ENCODE measurements around the gene CASD1. TPM values are rescaled to one million over a fixed set of nuclear protein-coding genes. Genes with fewer than 3 reads are reported as not detected.
A peak's percentile ranks its signal among the peaks of the same experiment; 100 is the strongest.

The CASD1 gene
- polyA plus RNA-seq, 6 donors from 2014 or later, result 12.7 to 18.4 (median 14.8) TPM

DNA sequence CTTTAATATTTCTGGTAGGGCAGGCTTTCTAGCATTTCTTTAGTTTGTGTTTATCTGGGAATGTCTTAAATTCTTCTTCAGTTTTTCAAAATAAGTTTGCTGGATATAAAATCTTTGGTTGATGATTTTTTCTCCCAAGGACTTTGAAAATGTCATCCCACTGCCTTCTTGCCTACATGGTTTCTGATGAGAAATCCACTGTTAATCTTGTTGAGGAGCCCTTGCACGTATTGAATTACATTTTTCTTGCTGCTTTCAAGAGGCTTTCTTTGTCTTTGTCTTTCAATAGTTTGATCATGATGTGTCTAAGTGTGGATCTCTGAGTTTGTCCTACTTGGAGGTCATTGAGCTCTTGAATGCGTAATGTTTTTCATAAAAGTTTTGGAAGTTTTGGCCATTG lies 66.0 kb downstream of the CASD1 start:
- H3K4me1 Mint-ChIP-seq, result peaks cover 4 to 18% (median 10%) of the 10 kb centered on the region in 3 donors
- no peak overlapping the region for H3K4me3 Mint-ChIP-seq
- DNase-seq, result no peak
- H3K27ac Mint-ChIP-seq, result no peak overlapping the region
- no peaks in the 10 kb centered on the region for H3K27me3 Mint-ChIP-seq
- H3K9me3 Mint-ChIP-seq, result peaks cover 5 to 40% (median 21%) of the 10 kb centered on the region in 7 donors
- peaks cover 47 to 58% of the 10 kb centered on the region in 2 donors for H3K36me3 Mint-ChIP-seq
- ATAC-seq (ENCODE audit: low read depth in 2 of 2), result no peak

GRCh38 chr7:94576316-94576715 lies 66.7 kb downstream of the CASD1 start:
- Mint-ChIP-seq H3K36me3 (peaks cover 54 to 63% of the 10 kb centered on the region in 2 donors), H3K9me3 (peaks cover 5 to 44% (median 22%) of the 10 kb centered on the region in 7 donors), H3K27ac (peak overlapping the region in 1 of 6 donors; percentile 16), H3K27me3 (no peaks in the 10 kb centered on the region), H3K4me1 (peaks cover 4 to 18% (median 10%) of the 10 kb centered on the region in 3 donors), H3K4me3 (no peak overlapping the region)
- ATAC-seq (ENCODE audit: low read depth in 2 of 2), result no peak
- no peak for DNase-seq

DNA sequence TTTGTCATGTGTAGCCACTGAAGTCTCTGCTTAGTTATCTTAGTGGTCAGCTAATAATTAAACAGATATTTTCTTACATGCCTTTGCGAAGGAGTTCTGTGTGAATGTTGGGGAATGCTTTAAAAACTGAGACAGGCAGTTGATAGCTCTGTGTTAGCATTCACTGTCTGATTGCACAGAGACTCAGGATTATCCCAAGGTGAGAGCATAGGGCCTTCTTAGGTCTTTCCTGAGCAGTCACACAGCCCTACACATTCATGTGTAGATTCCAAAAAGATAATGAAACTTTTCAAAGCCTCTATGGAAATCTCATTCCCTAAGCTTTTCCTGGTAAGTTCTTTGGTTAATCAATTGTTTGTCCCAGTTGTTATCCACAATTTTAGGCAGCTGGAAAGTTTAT lies 67.7 kb downstream of the CASD1 start:
- no peak for DNase-seq
- no peak for ATAC-seq (ENCODE audit: low read depth in 2 of 2)
- H3K27me3 Mint-ChIP-seq, result no peaks in the 10 kb centered on the region
- peaks cover 4 to 21% (median 10%) of the 10 kb centered on the region in 3 donors for H3K4me1 Mint-ChIP-seq
- no peak overlapping the region for H3K4me3 Mint-ChIP-seq
- no peak overlapping the region for H3K27ac Mint-ChIP-seq
- H3K36me3 Mint-ChIP-seq, result peaks cover 55 to 64% of the 10 kb centered on the region in 2 donors
- H3K9me3 Mint-ChIP-seq, result peaks cover 5 to 44% (median 24%) of the 10 kb centered on the region in 7 donors

- Mint-ChIP-seq H3K4me1 (peaks cover 4 to 14% (median 10%) of the 10 kb centered on the region in 3 donors), H3K27me3 (no peaks in the 10 kb centered on the region), H3K27ac (peak overlapping the region in 2 of 6 donors; percentile 12 to 87), H3K36me3 (peaks cover 49 to 52% of the 10 kb centered on the region in 2 donors), H3K9me3 (peaks cover 5 to 32% (median 21%) of the 10 kb centered on the region in 7 donors), H3K4me3 (no peak overlapping the region)
- DNase-seq, result no peak
- ATAC-seq (ENCODE audit: low read depth in 2 of 2), result no peak
Measured at GRCh38 chr7:94578614-94579013, 69.0 kb downstream of the CASD1 start.

DNA sequence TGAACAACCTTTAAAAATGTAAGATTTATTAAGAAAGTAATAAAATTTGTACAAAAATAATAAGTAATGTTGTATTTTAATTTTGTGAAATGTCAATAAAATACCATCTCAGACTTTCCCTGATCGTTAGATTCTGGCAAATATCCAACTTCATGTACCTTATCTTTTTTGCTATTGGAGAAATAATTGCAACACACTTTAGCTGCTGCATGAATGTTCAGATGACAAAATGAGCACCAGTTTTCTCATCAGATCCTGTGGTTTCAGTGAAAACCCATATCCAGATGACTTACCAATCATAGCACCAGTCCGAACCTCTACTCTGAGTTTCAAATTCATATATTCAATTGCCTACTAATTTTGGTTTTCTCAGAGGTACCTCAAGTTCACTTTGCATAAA lies 69.9 kb downstream of the CASD1 start:
- Mint-ChIP-seq H3K27me3 (no peaks in the 10 kb centered on the region), H3K9me3 (peaks cover 5 to 25% (median 16%) of the 10 kb centered on the region in 7 donors), H3K4me3 (no peak overlapping the region), H3K27ac (peak overlapping the region in 1 of 6 donors; percentile 1), H3K4me1 (peaks cover 4 to 13% (median 10%) of the 10 kb centered on the region in 3 donors), H3K36me3 (peaks cover 43 to 44% of the 10 kb centered on the region in 2 donors)
- ATAC-seq (ENCODE audit: low read depth in 2 of 2), result no peak
- no peak for DNase-seq

GRCh38 chr7:94580601-94581000 lies 71.0 kb downstream of the CASD1 start:
- ATAC-seq (ENCODE audit: low read depth in 2 of 2) (no peak), DNase-seq (no peak)
- H3K9me3 Mint-ChIP-seq, result peaks cover 5 to 14% (median 7%) of the 10 kb centered on the region in 7 donors
- no peak overlapping the region for H3K4me3 Mint-ChIP-seq
- peak overlapping the region in 2 of 6 donors; percentile 1 to 3 for H3K27ac Mint-ChIP-seq
- peaks cover 4 to 13% (median 10%) of the 10 kb centered on the region in 3 donors for H3K4me1 Mint-ChIP-seq
- H3K36me3 Mint-ChIP-seq, result peaks cover 32% of the 10 kb centered on the region in 2 donors
- H3K27me3 Mint-ChIP-seq, result no peaks in the 10 kb centered on the region

DNA sequence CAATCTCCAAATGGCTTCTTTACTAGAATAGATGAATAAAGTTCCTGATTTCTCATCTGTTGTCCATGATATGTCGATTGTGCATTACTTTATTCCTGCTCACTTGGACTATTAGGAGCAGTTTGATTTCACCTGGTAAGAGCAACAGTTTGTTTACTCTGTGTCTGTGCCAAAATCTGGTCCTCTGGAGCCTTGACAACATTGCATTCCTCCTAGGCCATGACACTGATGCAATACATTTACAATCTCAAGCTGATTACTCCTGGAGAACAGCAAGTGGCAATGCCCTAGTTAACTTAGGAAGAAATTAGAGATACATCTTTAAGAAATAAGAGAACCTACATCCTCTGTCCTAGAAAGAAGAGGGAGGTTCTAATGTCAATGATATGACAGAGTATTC lies 74.5 kb downstream of the CASD1 start:
- no peaks in the 10 kb centered on the region for H3K27me3 Mint-ChIP-seq
- H3K4me3 Mint-ChIP-seq, result no peak overlapping the region
- H3K36me3 Mint-ChIP-seq, result peaks cover 21 to 22% of the 10 kb centered on the region in 2 donors
- peaks cover 0 to 7% (median 2%) of the 10 kb centered on the region in 7 donors for H3K9me3 Mint-ChIP-seq
- H3K27ac Mint-ChIP-seq, result no peak overlapping the region
- no peak for DNase-seq
- ATAC-seq (ENCODE audit: low read depth in 2 of 2), result no peak
- peaks cover 0 to 5% (median 0%) of the 10 kb centered on the region in 3 donors for H3K4me1 Mint-ChIP-seq

DNA sequence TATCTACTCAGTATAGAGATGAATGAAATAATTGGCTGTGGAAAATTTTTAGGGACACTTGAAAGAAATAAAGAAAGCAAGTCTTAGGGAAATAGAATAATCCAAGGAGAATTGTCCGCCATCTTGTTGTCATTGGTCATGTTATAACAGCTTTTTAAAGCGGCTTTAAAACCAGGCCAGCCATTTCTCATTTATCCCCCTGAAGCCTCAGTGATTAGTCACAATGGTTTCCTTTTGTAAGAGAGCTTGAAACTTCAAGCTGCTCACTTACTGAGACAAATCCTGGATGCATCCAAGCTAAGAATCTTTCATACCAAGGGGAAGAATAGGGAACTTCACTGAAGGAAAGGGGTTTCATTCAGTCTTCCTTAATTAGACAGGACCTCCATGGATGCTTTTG lies 78.5 kb downstream of the CASD1 start:
- no peaks in the 10 kb centered on the region for H3K27me3 Mint-ChIP-seq
- no peak for ATAC-seq (ENCODE audit: low read depth in 2 of 2)
- H3K4me3 Mint-ChIP-seq, result no peak overlapping the region
- no peaks in the 10 kb centered on the region for H3K36me3 Mint-ChIP-seq
- peak overlapping the region in 2 of 6 donors; percentile 37 to 51 for H3K27ac Mint-ChIP-seq
- no peaks in the 10 kb centered on the region for H3K9me3 Mint-ChIP-seq
- H3K4me1 Mint-ChIP-seq, result peaks cover 13 to 22% (median 19%) of the 10 kb centered on the region in 3 donors
- no peak for DNase-seq

GRCh38 chr7:94590526-94591162 lies 81.0 kb downstream of the CASD1 start:
- peak overlapping the region; percentile 76 to 85 (median 80) for H3K4me3 Mint-ChIP-seq
- H3K27ac Mint-ChIP-seq, result peak overlapping the region; percentile 0 to 86 (median 62)
- no peaks in the 10 kb centered on the region for H3K36me3 Mint-ChIP-seq
- H3K9me3 Mint-ChIP-seq, result no peaks in the 10 kb centered on the region
- DNase-seq (peak; percentile 21), ATAC-seq (ENCODE audit: low read depth in 2 of 2) (peak; percentile 77 to 80)
- no peaks in the 10 kb centered on the region for H3K27me3 Mint-ChIP-seq
- H3K4me1 Mint-ChIP-seq, result peaks cover 13 to 22% (median 19%) of the 10 kb centered on the region in 3 donors

- Mint-ChIP-seq H3K27me3 (no peaks in the 10 kb centered on the region), H3K27ac (peak overlapping the region; percentile 0 to 86 (median 62)), H3K36me3 (no peaks in the 10 kb centered on the region), H3K4me1 (peaks cover 13 to 22% (median 19%) of the 10 kb centered on the region in 3 donors), H3K4me3 (peak overlapping the region; percentile 76 to 85 (median 80)), H3K9me3 (no peaks in the 10 kb centered on the region)
- DNase-seq (peak; percentile 28), ATAC-seq (ENCODE audit: low read depth in 2 of 2) (peak; percentile 97)
Measured at GRCh38 chr7:94591176-94591575, 81.6 kb downstream of the CASD1 start.

DNA sequence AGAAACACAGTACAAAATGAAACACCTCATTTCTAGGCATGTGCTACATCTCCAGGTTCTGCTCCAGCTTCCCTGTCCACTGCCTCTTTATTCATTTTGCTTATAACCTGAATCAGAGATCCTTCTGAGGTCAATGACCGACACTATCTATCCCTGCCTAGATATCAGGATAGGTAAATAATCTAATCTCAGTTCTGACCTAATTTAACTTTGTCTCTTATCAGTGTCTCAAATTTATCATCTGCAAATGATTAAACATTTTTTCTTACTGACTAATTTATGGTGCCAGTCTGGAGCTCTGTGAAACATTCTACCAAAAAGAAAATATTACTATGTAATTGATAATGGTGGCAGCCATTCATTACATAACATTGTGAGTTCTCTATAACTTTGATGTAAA lies 85.3 kb downstream of the CASD1 start:
- peaks cover 0 to 12% of the 10 kb centered on the region in 2 donors for H3K36me3 Mint-ChIP-seq
- H3K27me3 Mint-ChIP-seq, result no peaks in the 10 kb centered on the region
- DNase-seq (no peak), ATAC-seq (ENCODE audit: low read depth in 2 of 2) (no peak)
- H3K27ac Mint-ChIP-seq, result no peak overlapping the region
- no peak overlapping the region for H3K4me3 Mint-ChIP-seq
- peaks cover 13 to 22% (median 19%) of the 10 kb centered on the region in 3 donors for H3K4me1 Mint-ChIP-seq
- H3K9me3 Mint-ChIP-seq, result no peaks in the 10 kb centered on the region

- Mint-ChIP-seq H3K27me3 (no peaks in the 10 kb centered on the region), H3K4me3 (no peak overlapping the region), H3K27ac (no peak overlapping the region), H3K4me1 (peaks cover 9 to 16% (median 13%) of the 10 kb centered on the region in 3 donors), H3K9me3 (no peaks in the 10 kb centered on the region), H3K36me3 (peaks cover 0 to 18% of the 10 kb centered on the region in 2 donors)
- ATAC-seq (ENCODE audit: low read depth in 2 of 2) (no peak), DNase-seq (no peak)
Measured at GRCh38 chr7:94595717-94596116, 86.1 kb downstream of the CASD1 start.

DNA sequence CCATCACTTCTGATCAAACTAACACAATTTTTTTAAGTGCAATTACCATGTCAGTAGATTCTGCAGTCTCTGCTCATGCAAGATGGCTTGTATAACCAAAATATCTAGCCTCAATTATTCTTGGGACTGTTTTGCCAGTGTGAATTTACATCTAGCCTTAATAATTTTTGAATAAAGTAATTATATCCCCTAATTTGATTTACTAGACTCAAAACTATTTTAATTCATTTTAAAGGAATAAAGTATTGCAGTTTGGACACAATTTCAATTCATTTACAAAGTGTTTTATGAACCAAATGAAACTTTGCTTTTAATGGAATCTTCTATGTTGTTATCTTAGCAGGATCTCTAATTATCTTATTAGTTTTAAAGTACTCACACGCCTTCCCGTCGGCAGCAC lies 90.7 kb downstream of the CASD1 start:
- no peaks in the 10 kb centered on the region for H3K9me3 Mint-ChIP-seq
- DNase-seq, result no peak
- no peak for ATAC-seq (ENCODE audit: low read depth in 2 of 2)
- H3K4me3 Mint-ChIP-seq, result no peak overlapping the region
- no peaks in the 10 kb centered on the region for H3K27me3 Mint-ChIP-seq
- H3K36me3 Mint-ChIP-seq, result peaks cover 4 to 18% of the 10 kb centered on the region in 2 donors
- no peak overlapping the region for H3K27ac Mint-ChIP-seq
- H3K4me1 Mint-ChIP-seq, result no peaks in the 10 kb centered on the region

DNA sequence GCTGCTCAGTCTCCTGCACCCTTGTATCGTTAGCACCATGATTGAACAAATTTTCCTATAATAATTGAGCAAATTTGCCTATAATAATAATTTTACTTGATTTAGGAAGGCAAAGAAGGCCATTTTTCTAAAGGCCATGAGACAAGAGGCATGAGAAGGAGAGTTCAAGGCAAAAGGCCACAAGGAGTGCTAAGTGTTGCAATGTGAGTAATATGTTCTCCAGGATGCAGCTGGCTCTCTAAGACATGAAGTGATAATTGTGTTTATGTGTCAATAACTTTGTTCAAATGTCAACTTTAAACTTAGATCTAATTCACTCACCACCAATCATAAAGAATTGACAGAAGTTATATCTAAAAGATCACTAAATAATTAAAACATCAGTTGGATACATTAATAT lies 92.6 kb downstream of the CASD1 start:
- H3K4me3 Mint-ChIP-seq, result no peak overlapping the region
- H3K27ac Mint-ChIP-seq, result no peak overlapping the region
- no peaks in the 10 kb centered on the region for H3K27me3 Mint-ChIP-seq
- DNase-seq, result no peak
- H3K9me3 Mint-ChIP-seq, result peaks cover 4 to 12% (median 5%) of the 10 kb centered on the region in 7 donors
- ATAC-seq (ENCODE audit: low read depth in 2 of 2), result no peak
- H3K36me3 Mint-ChIP-seq, result peaks cover 22 to 25% of the 10 kb centered on the region in 2 donors
- peaks cover 4 to 6% (median 5%) of the 10 kb centered on the region in 3 donors for H3K4me1 Mint-ChIP-seq
